CD4-positive, alpha-beta T cell treated with Interleukin-17A for 4 hours (primary cell): ENCODE data around the gene CALHM4.

Experiments used
- DNase-seq: peaks from one replicate; pipeline ENCODE4 v3.0.0-alpha.2; 2020; ENCODE audit warnings: mixed read lengths

The CALHM4 gene

DNA sequence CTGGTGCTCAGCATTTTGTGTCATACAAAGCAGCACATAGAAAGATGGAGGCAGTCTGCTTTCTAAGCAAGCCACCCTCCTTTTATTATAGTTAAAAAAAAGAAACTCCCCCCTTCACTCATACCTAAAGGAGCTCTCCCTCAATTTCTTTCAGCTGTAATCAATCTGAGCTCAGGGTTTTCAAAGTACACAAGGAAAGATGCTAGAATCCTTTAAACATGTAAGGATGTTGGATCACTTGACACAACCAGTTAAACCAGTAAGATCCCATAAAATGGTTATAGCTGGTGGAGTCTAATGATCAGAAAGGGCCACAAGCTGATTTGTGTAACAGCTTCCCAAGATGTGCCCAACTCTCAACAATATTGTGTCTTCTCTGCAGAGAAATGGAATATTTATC, at the start of gene CALHM4:
Gene CALHM4, plus strand, starts transcription at position 301 of the 400 bp plus-strand sequence. Its CDS starts 43 bp downstream, at position 344.
- no peak for DNase-seq

DNA sequence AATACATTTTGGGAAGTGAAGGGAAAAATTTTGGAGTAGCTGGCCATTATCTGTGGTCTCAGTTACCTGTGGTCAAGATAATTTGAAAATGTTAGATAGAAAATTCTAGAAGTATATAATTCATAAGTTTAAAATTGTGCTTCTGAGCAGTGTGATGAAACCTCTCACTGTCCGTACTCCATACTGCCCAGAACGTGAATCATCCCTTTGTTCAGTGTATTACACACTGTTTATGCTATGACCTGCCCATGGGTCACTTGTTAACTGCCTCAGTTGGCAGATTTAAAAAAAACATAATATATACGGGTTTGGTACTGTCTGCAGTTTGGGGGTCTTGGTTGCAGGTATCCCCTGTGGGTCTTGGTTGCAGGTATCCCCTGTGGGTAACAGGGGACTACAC, 46.2 kb upstream of the CALHM4 start:
- DNase-seq = no peak

DNA sequence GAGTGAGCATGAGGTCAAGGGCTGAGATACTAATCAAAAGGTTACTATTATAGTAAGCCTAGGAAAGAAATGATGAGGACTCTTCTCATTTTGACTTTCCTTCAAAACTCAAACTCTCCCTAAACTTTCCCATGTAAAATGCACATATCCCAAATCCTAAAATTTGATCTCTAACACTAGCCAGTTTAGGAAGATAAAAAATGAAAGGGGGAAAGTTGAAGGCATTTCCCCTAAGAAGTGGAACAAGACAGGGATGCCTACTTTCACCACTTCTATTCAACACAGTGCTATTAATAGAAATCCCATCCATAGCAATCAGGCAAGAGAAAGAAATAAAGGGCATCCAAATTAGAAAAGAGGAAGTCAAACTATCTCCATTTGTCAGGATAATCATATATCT, 45.0 kb upstream of the CALHM4 start:
- DNase-seq = no peak

DNA sequence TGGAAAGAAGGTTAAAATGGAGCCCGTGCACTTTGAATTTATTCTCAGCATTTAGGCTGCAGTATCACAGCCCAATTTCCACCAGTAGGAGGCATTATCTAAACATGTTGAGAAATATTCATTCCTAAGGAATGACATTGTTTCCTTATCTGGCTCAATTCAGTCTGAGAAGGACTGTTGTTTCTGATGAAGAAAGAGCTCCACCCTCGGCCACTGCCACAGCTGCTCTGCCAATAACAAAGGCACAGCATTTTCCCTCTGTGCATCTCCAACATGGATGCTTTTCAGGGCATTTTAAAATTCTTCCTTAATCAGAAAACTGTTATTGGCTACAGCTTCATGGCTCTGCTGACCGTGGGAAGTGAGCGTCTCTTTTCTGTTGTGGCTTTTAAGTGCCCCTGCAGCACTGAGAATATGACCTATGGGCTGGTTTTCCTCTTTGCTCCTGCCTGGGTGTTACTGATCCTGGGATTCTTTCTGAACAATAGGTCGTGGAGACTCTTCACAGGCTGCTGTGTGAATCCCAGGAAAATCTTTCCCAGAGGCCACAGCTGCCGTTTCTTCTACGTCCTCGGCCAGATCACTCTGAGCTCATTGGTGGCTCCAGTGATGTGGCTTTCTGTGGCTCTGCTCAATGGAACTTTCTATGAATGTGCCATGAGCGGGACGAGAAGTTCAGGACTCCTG, 42.0 kb upstream of the CALHM4 start, which contains the start of gene CALHM5:
Gene CALHM5, plus strand, starts transcription at position 216 of the 687 bp plus-strand sequence. Its CDS starts 58 bp downstream, at position 274.
- no peak for DNase-seq

- DNase-seq = no peak
Observed at GRCh38 chr6:116512111-116512559, 41.4 kb upstream of the CALHM4 start.

GRCh38 chr6:116512734-116513133, 40.8 kb upstream of the CALHM4 start:
- no peak for DNase-seq

GRCh38 chr6:116513224-116513875, 40.2 kb upstream of the CALHM4 start:
- no peak for DNase-seq

DNA sequence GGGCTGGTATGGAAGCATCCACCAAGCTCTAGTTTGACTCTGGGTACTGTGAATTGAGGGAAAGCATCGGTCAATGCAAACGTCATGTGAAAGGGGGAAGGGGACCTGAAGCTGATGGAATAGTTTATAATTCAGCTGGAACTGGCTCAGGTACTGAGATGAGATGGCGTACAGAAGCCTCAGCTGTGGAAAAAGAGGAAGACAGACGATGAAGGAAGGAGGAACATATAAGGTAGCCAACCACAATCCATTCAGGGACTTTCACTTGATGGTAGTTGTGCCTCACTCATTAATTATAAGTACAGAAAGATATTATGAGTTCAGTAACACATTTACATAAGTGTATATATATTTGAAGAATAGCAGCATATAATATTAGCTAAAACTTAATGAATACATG, 39.4 kb upstream of the CALHM4 start:
- DNase-seq = no peak

DNA sequence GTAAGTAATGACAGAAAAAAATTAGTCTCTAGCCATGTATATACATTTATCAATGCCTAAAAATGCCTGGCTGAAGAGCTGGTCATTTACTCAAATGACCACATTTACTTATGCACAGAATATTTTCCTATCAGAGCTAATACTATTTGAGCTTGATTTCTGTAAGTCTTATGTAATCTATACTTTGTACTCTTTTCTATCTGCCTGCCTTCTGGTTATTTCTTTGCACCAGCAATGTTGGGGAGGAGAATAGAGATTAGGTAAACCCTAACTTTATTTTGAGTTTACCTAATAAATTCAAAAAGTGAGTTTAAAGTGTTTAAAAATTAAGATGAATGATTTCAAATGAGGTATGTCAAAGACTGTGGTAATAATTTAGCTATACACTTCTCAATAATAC, 38.4 kb upstream of the CALHM4 start:
- no peak for DNase-seq

DNA sequence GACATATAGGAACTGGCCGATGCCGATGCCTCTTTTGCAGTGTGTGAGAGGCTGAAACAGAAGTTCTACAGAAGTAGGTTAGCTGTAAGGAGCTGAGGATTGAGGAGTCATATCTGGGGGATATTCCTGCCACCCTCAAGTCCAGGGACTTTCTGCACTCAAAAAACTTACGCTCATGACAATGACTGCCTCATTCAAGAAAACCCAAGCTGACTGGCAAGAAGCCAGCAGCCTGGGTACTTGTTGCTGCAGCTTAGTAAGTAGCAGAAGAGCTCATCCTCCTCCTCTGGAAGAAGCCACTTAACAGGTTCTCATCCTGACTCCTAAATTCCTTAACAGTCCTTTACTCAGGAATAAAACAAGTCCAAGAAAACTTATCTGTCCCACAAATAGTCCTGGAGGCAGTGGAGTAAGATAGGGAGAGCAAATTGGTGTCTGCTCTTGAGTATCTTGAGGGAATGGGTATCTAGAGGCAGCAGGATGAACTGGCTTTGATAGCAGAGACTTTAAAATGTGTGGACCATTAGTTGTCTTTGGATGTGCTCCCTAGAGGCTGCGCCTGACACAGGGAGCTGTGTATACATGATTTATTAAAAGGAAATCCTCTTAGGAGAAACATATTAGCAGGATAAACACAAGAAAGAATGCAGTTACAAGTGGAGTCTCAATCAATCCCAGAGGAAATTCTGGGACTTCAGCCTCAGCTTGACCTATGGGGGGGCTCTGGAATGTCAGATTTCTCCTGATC, 34.8 kb upstream of the CALHM4 start:
- no peak for DNase-seq

DNA sequence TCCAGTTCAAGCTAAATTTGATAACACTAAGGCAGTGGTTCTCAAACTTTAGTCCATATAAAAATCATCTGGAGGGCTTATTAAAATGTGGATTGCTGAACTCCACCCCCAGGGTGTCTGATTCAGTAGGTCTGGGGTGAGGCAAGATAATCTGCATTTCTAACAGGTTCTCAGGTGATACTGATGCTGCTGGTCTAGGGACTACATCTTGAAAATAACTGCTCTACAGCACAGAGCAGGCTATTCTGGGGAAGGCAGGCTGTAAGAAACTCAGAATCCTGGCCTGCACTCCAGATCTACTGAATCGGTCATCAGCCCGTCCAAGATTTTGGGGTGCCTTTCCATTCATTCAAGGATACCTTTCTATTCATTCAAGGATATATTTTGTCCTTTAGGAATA, 30.7 kb upstream of the CALHM4 start:
- no peak for DNase-seq

DNA sequence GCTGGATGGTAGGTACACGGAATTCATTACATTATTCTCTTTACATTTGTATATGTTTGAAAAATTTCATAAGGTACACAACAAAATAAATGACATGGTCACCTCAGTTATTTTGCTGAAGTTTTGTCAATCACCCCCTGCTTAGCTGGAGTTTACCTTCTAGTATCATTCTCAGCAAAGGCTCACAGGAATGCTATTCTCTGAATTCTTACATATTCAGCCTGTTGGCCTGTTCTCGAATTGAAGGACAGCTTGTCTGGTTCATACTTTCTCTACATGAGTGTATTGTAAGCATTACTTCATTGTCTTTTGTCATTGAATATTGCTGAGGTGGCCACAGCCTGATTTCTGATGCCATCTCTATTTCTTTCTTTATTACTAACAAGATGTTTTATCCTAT, 29.3 kb upstream of the CALHM4 start:
- DNase-seq = no peak

DNA sequence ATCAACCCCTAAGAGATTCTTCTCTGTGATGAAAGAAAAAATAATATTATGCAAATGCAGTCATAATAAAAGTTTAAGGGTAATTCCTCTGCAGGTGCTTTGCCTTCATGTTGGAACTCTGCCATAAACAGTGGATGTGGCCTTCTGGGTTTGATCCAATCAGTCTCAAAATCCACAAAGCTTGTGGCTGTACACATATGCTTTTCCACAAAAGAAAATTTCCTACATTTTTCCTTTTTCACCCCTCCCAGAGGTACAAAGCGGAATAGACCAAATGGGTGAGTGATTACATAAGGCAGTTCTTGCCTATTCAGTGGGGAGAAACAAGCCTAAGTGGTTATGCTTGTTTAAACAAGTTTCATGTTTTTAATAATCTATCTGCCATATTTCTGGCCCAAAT, 25.4 kb upstream of the CALHM4 start:
- DNase-seq = no peak

DNA sequence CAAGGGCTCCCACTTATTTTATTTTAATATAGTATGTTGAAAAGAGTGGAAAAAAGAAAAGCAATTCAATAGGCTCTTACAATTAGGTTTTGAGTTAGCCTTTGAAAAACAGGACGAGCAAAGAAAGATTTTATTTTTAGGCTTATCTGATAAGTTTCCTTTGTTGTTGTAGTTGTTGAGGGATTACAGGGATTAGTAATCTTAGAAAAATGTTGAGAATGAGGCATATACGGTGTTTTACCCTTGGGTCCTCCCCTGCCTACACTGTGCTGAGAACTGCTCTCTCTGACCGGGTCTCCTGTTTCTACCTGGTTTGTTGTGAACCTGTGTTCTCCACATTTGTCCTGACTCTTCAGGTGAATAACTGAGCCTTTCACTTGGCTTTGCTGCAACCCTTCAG, 24.8 kb upstream of the CALHM4 start:
- no peak for DNase-seq

GRCh38 chr6:116529466-116530290, 23.9 kb upstream of the CALHM4 start:
- no peak for DNase-seq

GRCh38 chr6:116530436-116530835, 23.1 kb upstream of the CALHM4 start:
- no peak for DNase-seq

DNA sequence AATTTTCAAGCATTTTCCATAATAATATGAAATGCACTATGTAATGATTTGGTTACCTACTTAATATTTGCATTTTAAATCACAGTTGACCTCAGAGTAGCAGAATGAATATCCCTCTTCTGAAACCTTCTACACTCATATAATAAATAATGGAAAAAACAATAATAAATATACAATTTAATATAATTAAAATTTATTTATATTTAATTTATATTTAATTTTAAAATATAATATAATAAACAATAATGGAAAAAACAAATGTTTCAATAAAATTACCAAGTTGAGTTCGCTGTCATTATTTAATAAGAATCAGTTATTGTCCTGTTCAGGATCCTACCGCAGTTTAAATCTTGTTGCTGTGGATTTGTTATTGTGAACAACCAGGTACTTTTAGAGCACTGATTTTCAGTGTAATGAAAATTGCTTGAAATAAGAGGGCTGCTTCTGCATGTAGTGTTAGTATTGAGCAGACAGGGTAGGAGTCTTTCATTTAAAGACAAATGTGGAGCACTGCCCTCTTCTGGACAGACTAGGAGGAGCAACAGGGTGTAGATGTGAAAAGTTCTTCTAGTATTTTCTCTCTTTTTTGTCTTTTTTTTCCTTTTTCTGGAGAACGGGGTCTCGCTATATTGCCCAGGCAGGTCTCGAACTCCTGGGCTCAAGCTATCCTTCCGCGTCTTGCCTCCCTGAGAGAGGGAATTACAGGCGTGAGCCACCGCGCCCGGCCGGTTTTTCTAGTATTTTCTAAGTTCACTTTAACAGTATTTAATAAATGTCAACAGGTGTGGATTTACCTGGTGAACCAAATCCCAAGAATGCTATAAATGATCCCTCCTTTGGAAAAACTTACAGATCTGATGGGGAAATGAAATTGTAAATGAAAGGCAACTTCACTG, 21.6 kb upstream of the CALHM4 start:
- DNase-seq = peak; percentile 66

GRCh38 chr6:116533233-116533957, 20.2 kb upstream of the CALHM4 start:
- no peak for DNase-seq

DNA sequence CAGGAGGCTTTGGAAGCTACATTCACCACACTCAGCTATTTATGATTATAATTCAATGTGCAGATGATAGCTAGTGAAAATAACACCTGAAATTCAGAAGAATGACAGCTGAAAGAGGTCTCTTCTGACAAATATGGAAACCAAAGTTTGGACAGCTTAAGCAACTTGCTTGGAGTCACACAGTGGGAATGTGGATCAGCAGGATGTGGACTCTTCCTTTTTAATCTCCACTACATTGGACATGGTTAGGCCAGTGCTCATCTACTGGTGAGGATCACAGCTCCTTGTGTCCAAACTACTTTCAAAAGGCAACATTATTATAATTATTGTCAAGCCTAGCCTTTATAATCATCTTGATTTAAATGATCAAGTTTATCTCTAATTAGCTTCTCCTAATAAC, 18.4 kb upstream of the CALHM4 start:
- no peak for DNase-seq

DNA sequence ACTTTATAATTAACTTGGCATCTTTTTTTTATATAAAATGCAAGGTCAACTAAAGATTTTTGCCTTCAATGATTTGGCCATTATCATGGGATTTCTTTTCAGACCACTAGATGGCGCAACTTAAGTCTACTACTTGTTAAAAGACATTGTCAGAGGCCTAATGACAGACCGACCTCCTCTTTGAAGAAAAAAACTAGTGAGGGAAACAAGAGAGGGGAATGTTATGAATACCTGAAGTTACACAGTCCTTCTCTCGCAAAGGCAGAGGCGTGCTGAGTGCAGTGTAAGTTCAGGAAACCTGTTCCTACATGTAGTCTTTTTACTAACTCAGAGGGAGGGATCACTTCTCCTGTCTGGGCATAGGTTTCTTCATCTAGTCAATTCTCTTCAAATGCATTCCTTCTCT, 17.3 kb upstream of the CALHM4 start:
- peak; percentile 26 for DNase-seq

GRCh38 chr6:116542426-116542825, 11.1 kb upstream of the CALHM4 start:
- no peak for DNase-seq
